Aorta (tissue), 5 donors: ENCODE data around the gene PMEL. TPM values are rescaled to one million over a fixed set of nuclear protein-coding genes. Genes with fewer than 3 reads are reported as not detected.
A peak's percentile ranks its signal among the peaks of the same experiment; 100 is the strongest.
"Not testable (repeated sequence)": the region's sequence is repeated elsewhere in the genome, so short reads cannot be mapped to it uniquely, and the experiment has no call there.

Experiments
- ATAC-seq: fragments of 200-7000 bp; cut with Tn5 transposase; one replicate; pipeline ENCODE4 v1.9.1; 2022; ENCODE audit warnings: moderate library complexity; ENCODE audit not compliant: low FRiP score
- DNase-seq, 2 donors: peaks; one replicate each; pipeline ENCODE4 v3.0.0-alpha.2; 2020
- H3K27ac ChIP-seq, 2 donors: one replicate each; pipeline ENCODE4 v1.5.1; 2013; ENCODE audit warnings: low read length in 2 of 2, mild to moderate bottlenecking in 2 of 2, moderate library complexity in 2 of 2, control low read depth in 1 of 2, inconsistent platforms in 1 of 2, low read depth in 1 of 2
- H3K27me3 ChIP-seq, 2 donors: one replicate each; pipeline ENCODE4 v1.6.1; 2013; ENCODE audit warnings: control low read depth in 1 of 2, low read length in 1 of 2, mild to moderate bottlenecking in 1 of 2, moderate library complexity in 1 of 2; ENCODE audit not compliant: insufficient read depth in 2 of 2, control insufficient read depth in 1 of 2
- H3K36me3 ChIP-seq, 2 donors: one replicate each; pipeline ENCODE4 v1.6.1; 2013; ENCODE audit warnings: control low read depth in 1 of 2, low read length in 1 of 2, mild to moderate bottlenecking in 1 of 2; ENCODE audit not compliant: insufficient read depth in 2 of 2, control insufficient read depth in 1 of 2
- H3K4me1 ChIP-seq, 2 donors: one replicate each; pipeline ENCODE4 v1.6.1; 2013; ENCODE audit warnings: low read length in 2 of 2, control low read depth in 1 of 2, mild to moderate bottlenecking in 1 of 2, moderate library complexity in 1 of 2; ENCODE audit not compliant: insufficient read depth in 2 of 2, control insufficient read depth in 1 of 2
- H3K4me3 ChIP-seq, 2 donors: one replicate each; pipeline ENCODE4 v1.5.1; 2013; ENCODE audit warnings: low read length in 2 of 2, control low read depth in 1 of 2, mild to moderate bottlenecking in 1 of 2
- H3K9me3 ChIP-seq: one replicate; pipeline ENCODE4 v1.6.1; 2013; ENCODE audit warnings: mild to moderate bottlenecking, low read length; ENCODE audit not compliant: control insufficient read depth
- WGBS, 2 donors: extraction: QIAGEN DNeasy Blood & Tissue Kit; methylation state at CpG; one replicate each; pipeline ENCODE4 v1.1.7; 2013; 5-methylcytosine and 5-hydroxymethylcytosine counted together
- intact Hi-C, 2 donors: fragments of 100-400 bp; cut with DNase I; formaldehyde crosslinking; loops; one replicate each; pipeline versions ENCODE4 v1.14.2 to v1.15.0; 2022
- polyA plus RNA-seq, 2 donors: library from polyadenylated mRNA; stranded (reverse); fragments of 200-250 nt; gene quantifications; one replicate each; pipeline ENCODE4 v1.2.3, GENCODE V29; 2013
- total RNA-seq, 2 donors: library from RNA; stranded (reverse); fragmentation: NEBNext Ultra II Directional; extraction: Animal tissue kit (Norgen Biotek cat#: 25700); gene quantifications; one replicate each; pipeline ENCODE4 v1.2.1, GENCODE V29; 2021
- donor health status: healthy with polysubstance abuse.
- donor health status: Bipolar disorder and iron deficiency.
- donor health status: DM: no; HTN: no; CAD: no.
- donor health status: DM: no; HTN: no; CAD: no.
- donor health status: DM: yes; HTN: yes; CAD: no.

The PMEL gene
- total and polyA plus RNA-seq, 4 donors: 0.64 to 2.9 (median 1.5) TPM

DNA sequence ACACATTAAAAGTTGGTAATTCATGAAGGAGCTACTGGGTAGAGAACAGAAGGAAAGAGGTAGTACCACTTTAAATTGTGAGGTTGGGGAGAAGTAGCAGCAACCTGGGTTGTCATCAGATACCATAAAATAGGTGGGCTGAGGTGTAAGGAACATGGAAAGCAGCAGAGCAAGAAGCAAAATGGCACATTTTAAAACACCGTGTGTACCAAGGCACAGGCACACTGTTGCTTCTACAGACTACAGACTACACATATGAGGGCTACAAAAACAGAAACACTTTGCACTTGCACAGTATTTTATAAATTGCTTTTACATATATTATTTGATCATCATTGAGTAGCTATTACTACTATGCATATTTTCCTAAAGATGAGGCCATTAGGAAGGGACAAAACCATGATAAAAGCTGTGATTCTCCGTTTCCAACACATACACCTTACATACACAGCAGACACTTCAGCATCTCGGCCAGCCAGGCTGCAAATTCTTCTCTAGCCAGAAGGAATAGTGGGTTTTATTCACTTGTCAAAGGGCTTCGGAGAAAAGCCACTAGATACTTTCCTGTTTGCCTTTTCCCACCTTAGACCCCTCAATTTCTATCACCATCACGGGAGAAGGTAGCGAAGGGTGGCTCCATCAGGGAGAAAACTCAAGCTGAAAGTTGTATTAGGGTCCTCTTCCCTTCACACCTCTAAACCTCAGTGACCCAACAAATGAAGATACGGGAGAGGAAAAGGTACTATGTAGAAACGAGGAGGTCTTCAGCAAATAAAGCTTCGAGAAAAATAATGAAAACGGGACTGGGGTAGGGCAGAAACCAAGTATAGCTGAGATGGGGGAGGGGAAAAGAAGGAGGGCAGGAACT, 39.7 kb downstream of the PMEL start:
- Histone ChIP-seq H3K27me3 (no peaks in the 10 kb centered on the region), H3K4me3 (peak overlapping the region; percentile 67 to 92), H3K27ac (peak overlapping the region; percentile 22 to 48), H3K36me3 (peaks cover 0 to 2% of the 10 kb centered on the region in 2 donors), H3K9me3 (no peaks in the 10 kb centered on the region), H3K4me1 (peaks cover 0 to 3% of the 10 kb centered on the region in 2 donors)
- DNase-seq: no peak
- no peak for ATAC-seq
- intact Hi-C loops: loop anchor here (2.0 to 5.0 kb wide), 3 partner anchors 79 to 99 kb away; partner anchors contain the start of gene DNAJC14 (in 1 of the 2)
- 10% methylated on average over 10 of the region's 10 CpGs for WGBS, 2 donors

DNA sequence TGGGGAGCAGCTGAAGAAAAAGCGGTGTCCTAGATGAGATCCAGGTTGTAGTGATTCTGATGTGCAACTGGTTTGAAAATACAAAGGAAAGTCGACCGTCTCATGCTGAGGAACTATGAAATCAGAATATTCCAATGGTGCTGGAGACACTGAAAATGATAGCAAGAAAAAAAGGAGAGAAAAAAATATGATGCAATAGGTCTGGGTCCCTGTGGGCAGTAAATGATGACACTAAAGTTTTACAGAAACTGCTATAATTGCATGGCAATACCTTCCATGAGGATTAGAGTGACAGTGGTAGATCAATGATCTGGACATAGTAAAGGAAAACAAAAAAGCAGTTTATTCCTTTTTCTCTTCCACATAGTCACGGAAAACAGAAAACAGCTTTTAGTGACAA, 40.5 kb downstream of the PMEL start:
- peaks cover 0 to 2% of the 10 kb centered on the region in 2 donors for H3K36me3 ChIP-seq
- no peak for ATAC-seq
- 77 to 85% methylated on average over 4 of the region's 4 CpGs for WGBS, 2 donors
- no peaks in the 10 kb centered on the region for H3K27me3 ChIP-seq
- peaks cover 0 to 1% of the 10 kb centered on the region in 2 donors for H3K4me1 ChIP-seq
- intact Hi-C loops: loop anchor here (5.0 kb wide), 2 partner anchors 78 to 98 kb away; partner anchors contain the start of gene DNAJC14 (in 1 of the 2)
- H3K4me3 ChIP-seq: no peak overlapping the region
- H3K27ac ChIP-seq: no peak overlapping the region
- no peaks in the 10 kb centered on the region for H3K9me3 ChIP-seq
- DNase-seq: no peak

DNA sequence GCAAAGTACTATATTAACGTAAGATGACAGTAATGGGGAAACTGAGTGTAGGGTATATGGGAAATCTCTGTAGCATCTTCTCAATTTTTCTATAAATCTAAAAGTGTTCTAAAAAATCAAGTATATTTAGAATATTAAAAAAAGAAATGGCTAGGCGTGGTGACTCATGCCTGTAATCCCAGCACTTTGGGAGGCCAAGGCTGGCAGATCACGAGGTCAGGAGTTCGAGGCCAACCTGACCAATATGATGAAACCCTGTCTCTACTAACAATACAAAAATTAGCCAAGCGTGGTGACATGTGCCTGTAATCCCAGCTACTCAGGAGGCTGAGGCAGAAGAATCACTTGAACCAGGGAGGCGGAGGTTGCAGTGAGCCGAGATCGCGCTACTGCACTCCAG, 42.2 kb downstream of the PMEL start:
- WGBS, 2 donors: 93 to 96% methylated on average over 9 of the region's 9 CpGs
- DNase-seq, H3K36me3 ChIP-seq, H3K4me1 ChIP-seq, H3K27ac ChIP-seq, H3K9me3 ChIP-seq, H3K27me3 ChIP-seq, H3K4me3 ChIP-seq, intact Hi-C loops, ATAC-seq: not testable (repeated sequence)

DNA sequence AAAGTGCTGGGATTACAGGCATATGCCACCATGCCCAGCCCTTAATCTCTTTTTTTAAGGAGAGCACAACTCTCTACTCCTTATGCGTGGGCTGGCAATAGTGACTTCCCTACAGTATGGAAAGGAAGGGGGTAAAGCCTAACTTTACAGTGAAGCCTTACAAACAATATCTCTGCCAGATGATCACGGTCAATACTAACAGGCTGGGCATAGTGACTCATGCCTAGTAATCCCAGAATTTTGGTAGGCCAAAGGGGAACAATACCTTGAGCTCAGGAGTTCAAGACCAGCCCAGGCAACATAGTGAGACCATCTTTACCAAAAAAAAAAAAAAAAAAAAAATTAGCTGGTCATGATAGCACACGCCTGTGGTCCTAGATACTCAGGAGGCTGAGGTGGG, 43.7 kb downstream of the PMEL start:
- Histone ChIP-seq H3K36me3 (peaks cover 0 to 2% of the 10 kb centered on the region in 2 donors), H3K4me3 (no peak overlapping the region), H3K27me3 (no peaks in the 10 kb centered on the region), H3K9me3 (no peaks in the 10 kb centered on the region), H3K27ac (peak overlapping the region in 1 of 2 donors; percentile 51), H3K4me1 (peaks cover 0 to 1% of the 10 kb centered on the region in 2 donors)
- DNase-seq (no peak), ATAC-seq (no peak)
- 85 to 86% methylated on average over 3 of the region's 3 CpGs for WGBS, 2 donors
- intact Hi-C loops: no loop called here

DNA sequence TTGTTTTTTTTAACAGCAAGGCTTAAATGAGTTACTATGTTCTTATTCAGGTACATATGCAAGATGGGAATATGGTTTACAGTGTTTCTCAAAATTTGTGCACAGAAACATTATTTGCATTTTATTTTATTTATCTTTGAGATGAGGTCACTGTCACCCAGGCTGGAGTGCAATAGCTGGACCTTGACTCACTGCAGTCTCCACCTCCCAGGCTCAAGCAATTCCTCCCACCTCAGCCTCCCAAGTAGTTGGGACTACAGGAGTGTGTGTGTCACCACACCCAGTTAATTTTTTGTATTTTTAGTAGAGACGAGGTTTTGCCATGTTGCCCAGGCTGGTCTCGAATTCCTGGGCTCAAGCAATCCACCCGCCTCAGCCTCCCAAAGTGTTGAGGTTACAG, 46.8 kb downstream of the PMEL start:
- H3K4me1 ChIP-seq, H3K9me3 ChIP-seq, intact Hi-C loops, H3K27me3 ChIP-seq, DNase-seq, H3K27ac ChIP-seq, ATAC-seq, H3K4me3 ChIP-seq, H3K36me3 ChIP-seq: not testable (repeated sequence)
- 75 to 76% methylated on average over 3 of the region's 3 CpGs for WGBS, 2 donors

DNA sequence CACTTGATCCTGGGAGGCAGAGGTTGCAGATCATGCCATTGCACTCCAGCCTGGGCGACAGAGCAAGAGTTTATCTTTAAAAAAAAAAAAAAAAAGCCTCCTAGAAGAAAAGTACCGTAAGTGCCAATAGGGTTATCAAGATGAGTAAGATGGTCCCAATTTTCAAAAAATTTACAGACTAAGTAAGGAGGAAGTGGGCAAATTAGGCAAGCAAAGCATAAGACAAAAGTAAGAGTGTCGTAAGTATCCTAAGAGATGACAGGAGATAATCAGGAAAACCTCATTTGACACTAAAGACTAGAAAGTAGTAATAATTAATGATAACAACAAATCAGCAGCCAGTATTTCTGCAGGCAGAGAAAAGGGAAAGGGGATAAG, 50.4 kb downstream of the PMEL start:
- ATAC-seq (no peak), DNase-seq (no peak)
- H3K27ac ChIP-seq: no peak overlapping the region
- intact Hi-C loops: no loop called here
- H3K9me3 ChIP-seq: no peaks in the 10 kb centered on the region
- H3K4me3 ChIP-seq: no peak overlapping the region
- H3K36me3 ChIP-seq: peaks cover 0 to 3% of the 10 kb centered on the region in 2 donors
- H3K27me3 ChIP-seq: no peaks in the 10 kb centered on the region
- WGBS, 2 donors: 72 to 74% methylated on average over 3 of the region's 3 CpGs
- no peaks in the 10 kb centered on the region for H3K4me1 ChIP-seq

DNA sequence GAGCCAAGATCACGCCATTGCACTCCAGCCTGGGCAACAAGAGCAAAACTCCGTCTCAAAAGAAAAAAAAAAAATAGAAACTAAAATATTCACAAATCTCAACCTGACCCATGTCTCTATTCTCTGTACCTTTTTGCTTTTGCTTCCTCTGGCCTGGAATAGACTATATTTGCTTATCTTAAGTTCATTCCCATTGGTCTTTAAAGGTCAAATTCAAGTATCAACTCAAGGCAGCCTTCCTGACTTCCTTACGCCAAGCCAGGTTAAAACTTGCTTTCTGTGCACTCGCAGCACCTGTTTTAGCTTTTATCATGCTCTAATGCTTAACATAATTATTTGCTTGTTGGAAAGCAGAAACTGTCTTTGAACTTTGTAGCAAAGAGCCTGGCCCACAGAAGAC, 52.9 kb downstream of the PMEL start:
- Histone ChIP-seq H3K36me3 (peaks cover 0 to 3% of the 10 kb centered on the region in 2 donors), H3K27ac (no peak overlapping the region), H3K9me3 (no peaks in the 10 kb centered on the region), H3K4me3 (no peak overlapping the region), H3K27me3 (no peaks in the 10 kb centered on the region), H3K4me1 (peaks cover 0 to 2% of the 10 kb centered on the region in 2 donors)
- ATAC-seq (no peak), DNase-seq (no peak)
- intact Hi-C loops: no loop called here
- WGBS, 2 donors: 94 to 99% methylated on average over 4 of the region's 4 CpGs

DNA sequence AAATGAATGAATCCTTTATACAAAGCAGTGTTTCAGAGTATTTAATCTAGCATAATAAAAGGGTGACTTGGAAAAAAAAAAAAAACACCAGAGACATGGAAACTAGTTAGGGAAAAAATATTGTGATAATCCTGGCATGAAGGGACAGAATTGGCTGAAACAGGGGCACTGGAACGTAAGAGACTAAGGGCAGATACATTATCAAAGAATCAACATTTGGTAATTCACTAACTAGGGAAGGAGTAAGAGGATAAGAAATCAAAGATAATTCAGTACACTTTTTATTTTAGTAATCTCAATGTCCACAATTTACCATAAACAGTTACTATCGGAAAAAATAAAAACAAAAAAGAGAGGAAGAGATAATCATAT, 56.3 kb downstream of the PMEL start:
- peaks cover 0 to 2% of the 10 kb centered on the region in 2 donors for H3K4me1 ChIP-seq
- intact Hi-C loops: no loop called here
- H3K36me3 ChIP-seq: peaks cover 0 to 3% of the 10 kb centered on the region in 2 donors
- 6 to 11% methylated on average over 2 of the region's 2 CpGs for WGBS, 2 donors
- ATAC-seq: no peak
- H3K4me3 ChIP-seq: no peak overlapping the region
- DNase-seq: no peak
- no peaks in the 10 kb centered on the region for H3K9me3 ChIP-seq
- H3K27ac ChIP-seq: no peak overlapping the region
- H3K27me3 ChIP-seq: no peaks in the 10 kb centered on the region
